A549 (cell line): Measurements from ENCODE around the gene C11orf86.

Experiments used
- CHD2 ChIP-seq: fragments of 150-350 bp; IDR thresholded peaks from 2 replicates; pipeline ENCODE4 v1.6.1; 2014; ENCODE audit warnings: low read length; ENCODE audit not compliant: partially characterized antibody
- ELK1 ChIP-seq: fragments of 150-350 bp; IDR thresholded peaks from 2 replicates; pipeline ENCODE4 v1.6.1; 2014; ENCODE audit warnings: low read depth, mild to moderate bottlenecking, low read length
- EP300 ChIP-seq, 2 experiments: fragments of >200 bp; sonication (Bioruptor Twin); formaldehyde crosslinking; IDR thresholded peaks; 2 replicates in 1 of 2; 3 replicates in 1 of 2; pipeline ENCODE4 v1.6.1; 2016 to 2017
- FOXS1 ChIP-seq: fragments of 250-450 bp; sonication (Bioruptor Pico); IDR thresholded peaks from 2 replicates; pipeline ENCODE4 v1.5.0; 2020; ENCODE audit warnings: mild to moderate bottlenecking, moderate library complexity
- HOXA7 ChIP-seq: fragments of 250-450 bp; sonication (Bioruptor Pico); IDR thresholded peaks from 2 replicates; pipeline ENCODE4 v1.5.0; 2020; ENCODE audit warnings: mild to moderate bottlenecking, moderate library complexity
- JUNB ChIP-seq: fragments of >200 bp; sonication (Bioruptor Twin); formaldehyde crosslinking; IDR thresholded peaks from 2 replicates; pipeline ENCODE4 v1.6.1; 2016
- MAFK ChIP-seq: fragments of 450-650 bp; IDR thresholded peaks from 2 replicates; pipeline ENCODE4 v1.6.1; 2014; ENCODE audit not compliant: partially characterized antibody
- NR3C1 ChIP-seq: fragments of >200 bp; sonication (Bioruptor Twin); formaldehyde crosslinking; IDR thresholded peaks from 3 replicates; pipeline ENCODE4 v1.6.1; 2017
- RAD21 ChIP-seq, 2 experiments: fragments of >200 bp in 1 of 2; sonication (Bioruptor Twin) in 1 of 2; formaldehyde crosslinking in 1 of 2; IDR thresholded peaks in 1 of 2; conservative IDR thresholded peaks in 1 of 2; 2 replicates in 1 of 2; 3 replicates in 1 of 2; pipeline ENCODE4 v1.6.1; 2012 to 2018; ENCODE audit warnings: inconsistent platforms in 1 of 2
- REST ChIP-seq: fragments of 200-600 bp; sonication (generic); IDR thresholded peaks from 2 replicates; pipeline ENCODE4 v1.6.1; 2016; ENCODE audit warnings: antibody characterized with exemption, mild to moderate bottlenecking, moderate library complexity
- USF2 ChIP-seq: fragments of 450-650 bp; IDR thresholded peaks from 2 replicates; pipeline ENCODE4 v1.6.1; 2014; ENCODE audit warnings: antibody characterized with exemption
- ZNF302 ChIP-seq: fragments of 250-450 bp; sonication (Bioruptor Pico); IDR thresholded peaks from 2 replicates; pipeline ENCODE4 v1.9.0; 2021; ENCODE audit warnings: inconsistent platforms, mild to moderate bottlenecking, moderate library complexity
- TF ChIP-seq, protein P1 (sequence below): fragments of >200 bp; sonication (Bioruptor Twin); formaldehyde crosslinking; IDR thresholded peaks from 3 replicates; pipeline ENCODE4 v1.5.1; 2016
- TF ChIP-seq, protein P2 (sequence below): IDR thresholded peaks from 2 replicates; pipeline ENCODE4 v1.6.1; 2012

DNA sequence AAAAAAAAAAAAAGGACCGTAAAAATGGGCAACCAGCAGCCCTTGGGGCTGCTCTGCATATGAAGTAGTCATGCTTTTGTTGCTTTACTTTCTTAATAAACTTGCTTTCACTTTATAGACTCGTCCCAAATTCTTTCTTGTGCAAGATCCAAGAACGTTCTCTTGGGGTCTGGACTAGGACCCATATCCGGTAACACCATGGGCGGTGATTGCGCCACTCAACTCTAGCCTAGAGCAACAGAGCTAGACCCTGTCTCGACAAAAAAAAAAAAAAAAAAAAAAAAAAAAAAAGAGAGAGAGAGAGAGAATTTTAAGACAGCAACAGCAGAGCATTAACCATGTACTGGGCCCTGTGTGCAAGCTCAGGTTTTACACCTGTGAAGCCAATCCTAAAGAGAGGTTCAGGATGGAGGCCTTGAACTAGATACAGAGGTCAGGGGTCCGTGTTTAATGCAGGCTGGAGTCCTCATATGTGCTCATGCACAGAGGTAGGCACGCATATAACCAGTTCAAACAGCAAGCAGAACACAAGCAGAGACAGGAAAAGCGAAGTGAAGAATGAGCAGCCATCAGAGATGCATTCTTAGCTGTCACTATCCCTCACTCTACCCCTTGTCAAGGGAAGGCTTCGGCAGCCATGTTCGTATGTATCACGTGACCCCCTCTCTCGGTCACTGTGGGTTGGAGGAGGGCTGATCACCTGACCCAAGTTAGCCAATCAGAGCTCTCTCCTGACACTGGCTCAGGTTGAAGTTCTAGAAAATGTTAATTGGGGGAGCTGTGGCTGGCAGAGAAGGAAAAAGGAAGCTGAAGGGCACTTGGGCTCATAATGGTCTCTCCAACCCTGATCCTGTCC lies 31.2 kb downstream of the C11orf86 start:
- TF ChIP-seq, protein P1, sequence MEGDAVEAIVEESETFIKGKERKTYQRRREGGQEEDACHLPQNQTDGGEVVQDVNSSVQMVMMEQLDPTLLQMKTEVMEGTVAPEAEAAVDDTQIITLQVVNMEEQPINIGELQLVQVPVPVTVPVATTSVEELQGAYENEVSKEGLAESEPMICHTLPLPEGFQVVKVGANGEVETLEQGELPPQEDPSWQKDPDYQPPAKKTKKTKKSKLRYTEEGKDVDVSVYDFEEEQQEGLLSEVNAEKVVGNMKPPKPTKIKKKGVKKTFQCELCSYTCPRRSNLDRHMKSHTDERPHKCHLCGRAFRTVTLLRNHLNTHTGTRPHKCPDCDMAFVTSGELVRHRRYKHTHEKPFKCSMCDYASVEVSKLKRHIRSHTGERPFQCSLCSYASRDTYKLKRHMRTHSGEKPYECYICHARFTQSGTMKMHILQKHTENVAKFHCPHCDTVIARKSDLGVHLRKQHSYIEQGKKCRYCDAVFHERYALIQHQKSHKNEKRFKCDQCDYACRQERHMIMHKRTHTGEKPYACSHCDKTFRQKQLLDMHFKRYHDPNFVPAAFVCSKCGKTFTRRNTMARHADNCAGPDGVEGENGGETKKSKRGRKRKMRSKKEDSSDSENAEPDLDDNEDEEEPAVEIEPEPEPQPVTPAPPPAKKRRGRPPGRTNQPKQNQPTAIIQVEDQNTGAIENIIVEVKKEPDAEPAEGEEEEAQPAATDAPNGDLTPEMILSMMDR = no peak
- TF ChIP-seq ZNF302 (CRISPR knock-in tag) (no peak), NR3C1 (no peak), RAD21 (conservative IDR thresholded peaks at IDR 0.05 in 1 of 2, IDR thresholded peaks at IDR 0.05 in 1 of 2) (no peak), CHD2 (no peak), EP300 (IDR thresholded peaks at IDR 0.05) (no peak), JUNB (no peak), MAFK (no peak), FOXS1 (CRISPR knock-in tag) (no peak), HOXA7 (CRISPR knock-in tag) (no peak), ELK1 (no peak), REST (no peak), USF2 (peak; percentile 99)
- TF ChIP-seq, protein P2, sequence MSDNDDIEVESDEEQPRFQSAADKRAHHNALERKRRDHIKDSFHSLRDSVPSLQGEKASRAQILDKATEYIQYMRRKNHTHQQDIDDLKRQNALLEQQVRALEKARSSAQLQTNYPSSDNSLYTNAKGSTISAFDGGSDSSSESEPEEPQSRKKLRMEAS = no peak
